Measurements from ENCODE around the gene RADIL. TPM values are rescaled to one million over a fixed set of nuclear protein-coding genes. Genes with fewer than 3 reads are reported as not detected.

Gene RADIL
- total and polyA plus RNA-seq, 2 of the 13 experiments (the other 11 are each of a cell fraction or from before 2014, with no cell fraction given), result 0.05 to 0.09 TPM

- TF ChIP-seq ZFX (CRISPR knock-in tag; IDR thresholded peaks at IDR 0.05; ENCODE audit: low read depth) (no peak), KDM2A (CRISPR knock-in tag; IDR thresholded peaks at IDR 0.05; ENCODE audit: borderline replicate concordance, low read depth) (no peak), KDM1A (CRISPR knock-in tag; IDR thresholded peaks at IDR 0.05) (no peak), HNF4G (IDR thresholded peaks at IDR 0.05; ENCODE audit: borderline replicate concordance, low read depth, low read length) (no peak), HNF4G (CRISPR knock-in tag; IDR thresholded peaks at IDR 0.05; ENCODE audit: borderline replicate concordance, low read depth) (no peak), BATF2 (CRISPR knock-in tag; IDR thresholded peaks at IDR 0.05) (no peak)
Measured at GRCh38 chr7:4759211-4759610, 124.3 kb downstream of the RADIL start (continued).

- Histone ChIP-seq H3K27ac (ENCODE audit: extremely low read length, insufficient read depth, low read length) (no peak overlapping the region), H3K9ac (ENCODE audit: insufficient read depth, low read depth, low read length) (no peak overlapping the region), H3K27me3 (ENCODE audit: control insufficient read depth in 1 of 2, insufficient read depth in 2 of 2, low read length in 2 of 2) (no peaks in the 10 kb centered on the region), H4K20me1 (ENCODE audit: insufficient read depth, low read length) (peaks cover 4% of the 10 kb centered on the region; the same call in 1 of the 2 replicates), H3K4me2 (ENCODE audit: low read depth, low read length) (no peak overlapping the region), H3K79me2 (ENCODE audit: insufficient read depth, low read length) (no peaks in the 10 kb centered on the region), H3K4me3 (replicated peaks in 1 of 3; ENCODE audit: insufficient read depth in 1 of 3, low read depth in 2 of 3, low read length in 3 of 3) (no peak overlapping the region), H3K36me3 (replicated peaks in 1 of 2; ENCODE audit: control insufficient read depth in 1 of 2, insufficient read depth in 2 of 2, low read length in 2 of 2) (peaks cover 25 to 89% of the 10 kb centered on the region in 2 experiments), H3K4me1 (ENCODE audit: insufficient read depth, low read length) (no peaks in the 10 kb centered on the region), H2AFZ (ENCODE audit: low read length) (no peak overlapping the region), H3K9me3 (ENCODE audit: low read length) (no peaks in the 10 kb centered on the region)
- DNase-seq (ENCODE audit: low spot score), result no peak
- in situ Hi-C loops (cut with HindIII; ENCODE audit: extremely low pct_ligation_motif_present, low pct_unique_long_range_greater_than_20kb) (loop anchor here (25.0 kb wide), 1 partner anchor 146 kb away; no protein-coding TSS in a partner anchor), intact Hi-C loops (cut with micrococcal nuclease; ENCODE audit: unreplicated experiment) (no loop called here)
- no peak for FAIRE-seq
- no TSS peak for BruUV-seq (replicated peaks)
- WGBS (ENCODE audit: low lambda C conversion rate), result 99% methylated on average over 29 of the region's 29 CpGs
- POLR2A ChIA-PET, result no interaction called here
- no peak for ATAC-seq
- TF ChIP-seq ZNF484 (CRISPR knock-in tag; IDR thresholded peaks at IDR 0.05; ENCODE audit: borderline replicate concordance, low read depth), result no peak
- no peak for TF ChIP-seq EHMT2 (IDR thresholded peaks at IDR 0.05; ENCODE audit: borderline replicate concordance, low read depth, low read length)
- TF ChIP-seq CEBPG (CRISPR knock-in tag; IDR thresholded peaks at IDR 0.05), result no peak
- no peak for TF ChIP-seq CERS6 (CRISPR knock-in tag; IDR thresholded peaks at IDR 0.05)
- TF ChIP-seq GATAD2A (CRISPR knock-in tag; IDR thresholded peaks at IDR 0.05), result no peak
- TF ChIP-seq POLR2AphosphoS2 (IDR thresholded peaks at IDR 0.05; ENCODE audit: low read depth, low read length), result no peak
- CTCF ChIA-PET (ENCODE audit: low intra/inter-chr PET ratio, low total read pairs), result no interaction called here
Measured at GRCh38 chr7:4758791-4759190, 124.7 kb downstream of the RADIL start.
